Hepatocyte (in vitro differentiated cells): ENCODE measurements around the gene KCNIP2. TPM values are rescaled to one million over a fixed set of nuclear protein-coding genes. Genes with fewer than 3 reads are reported as not detected.

ENCODE experiments used
- DNase-seq: peaks from one replicate; pipeline ENCODE4 v3.0.0-alpha.2; 2016; ENCODE audit warnings: low spot score
- H2AFZ ChIP-seq: fragments of 200-600 bp; sonication (generic); 2 replicates; pipeline ENCODE4 v1.6.0; 2016; ENCODE audit warnings: antibody characterized with exemption, mild to moderate bottlenecking
- H3K27ac ChIP-seq: fragments of 200-600 bp; sonication (generic); 2 replicates; pipeline ENCODE4 v1.5.1; 2016; ENCODE audit warnings: mild to moderate bottlenecking
- H3K27me3 ChIP-seq: fragments of 200-600 bp; sonication (generic); 2 replicates; pipeline ENCODE4 v1.6.1; 2016
- H3K36me3 ChIP-seq: fragments of 200-600 bp; sonication (generic); replicated peaks from 2 replicates; pipeline ENCODE4 v1.5.1; 2016; ENCODE audit warnings: low read depth; ENCODE audit not compliant: insufficient read depth
- H3K4me1 ChIP-seq: fragments of 200-600 bp; sonication (generic); 2 replicates; pipeline ENCODE4 v1.5.1; 2016; ENCODE audit warnings: mild to moderate bottlenecking, moderate library complexity; ENCODE audit not compliant: insufficient read depth
- H3K4me2 ChIP-seq: fragments of 200-600 bp; sonication (generic); 2 replicates; pipeline ENCODE4 v1.6.0; 2016
- H3K4me3 ChIP-seq: fragments of 200-600 bp; sonication (generic); 2 replicates; pipeline ENCODE4 v1.5.1; 2016; ENCODE audit warnings: mild to moderate bottlenecking
- H3K79me2 ChIP-seq: fragments of 200-600 bp; sonication (generic); 2 replicates; pipeline ENCODE4 v1.6.0; 2017; ENCODE audit warnings: mild to moderate bottlenecking
- H3K9me2 ChIP-seq: fragments of 200-600 bp; sonication (generic); replicated peaks from 2 replicates; pipeline ENCODE4 v1.6.0; 2017; ENCODE audit warnings: mild to moderate bottlenecking; ENCODE audit not compliant: insufficient read depth
- H3K9me3 ChIP-seq: fragments of 200-600 bp; sonication (generic); 2 replicates; pipeline ENCODE4 v1.5.1; 2016; ENCODE audit warnings: low read depth, mild to moderate bottlenecking
- H4K20me1 ChIP-seq: fragments of 200-600 bp; sonication (generic); 2 replicates; pipeline ENCODE4 v1.6.0; 2016; ENCODE audit warnings: mild to moderate bottlenecking; ENCODE audit not compliant: insufficient read depth, poor library complexity, severe bottlenecking
- CTCF ChIP-seq: fragments of 200-600 bp; sonication (generic); IDR thresholded peaks from 2 replicates; pipeline ENCODE4 v1.5.1; 2016; ENCODE audit warnings: antibody characterized with exemption, mild to moderate bottlenecking; ENCODE audit not compliant: poor library complexity
- EZH2 ChIP-seq: fragments of 200-600 bp; sonication (generic); IDR thresholded peaks from 2 replicates; pipeline ENCODE4 v1.6.1; 2016; ENCODE audit warnings: antibody characterized with exemption, mild to moderate bottlenecking, borderline replicate concordance
- EZH2phosphoT487 ChIP-seq: fragments of 200-600 bp; sonication (generic); IDR thresholded peaks from one replicate; pipeline ENCODE4 v1.6.1; 2018; ENCODE audit warnings: antibody characterized with exemption, mild to moderate bottlenecking, low read depth, moderate library complexity; ENCODE audit not compliant: unreplicated experiment, severe bottlenecking
- whole genome bisulfite sequencing: methylation state at CpG from one replicate; pipeline ENCODE4 v1.1.6; 2016; ENCODE audit warnings: low lambda C conversion rate; ENCODE audit errors: missing lambda C conversion rate; 5-methylcytosine and 5-hydroxymethylcytosine counted together
- polyA plus RNA-seq: library from polyadenylated mRNA; unstranded; fragments of >200 nt; fragmentation: Nextera tagmentation; extraction: Ambion mirVana; gene quantifications from 2 replicates; pipeline ENCODE4 v1.2.1, GENCODE V29; 2016
- total RNA-seq: library from RNA; depleted of rRNA; stranded (reverse); fragments of >200 nt; gene quantifications from 2 replicates; pipeline ENCODE4 v1.2.3, GENCODE V29; 2014

Gene KCNIP2
- total and polyA plus RNA-seq, 2 experiments from 2014 or later, result 0.87 to 1.0 TPM

DNA sequence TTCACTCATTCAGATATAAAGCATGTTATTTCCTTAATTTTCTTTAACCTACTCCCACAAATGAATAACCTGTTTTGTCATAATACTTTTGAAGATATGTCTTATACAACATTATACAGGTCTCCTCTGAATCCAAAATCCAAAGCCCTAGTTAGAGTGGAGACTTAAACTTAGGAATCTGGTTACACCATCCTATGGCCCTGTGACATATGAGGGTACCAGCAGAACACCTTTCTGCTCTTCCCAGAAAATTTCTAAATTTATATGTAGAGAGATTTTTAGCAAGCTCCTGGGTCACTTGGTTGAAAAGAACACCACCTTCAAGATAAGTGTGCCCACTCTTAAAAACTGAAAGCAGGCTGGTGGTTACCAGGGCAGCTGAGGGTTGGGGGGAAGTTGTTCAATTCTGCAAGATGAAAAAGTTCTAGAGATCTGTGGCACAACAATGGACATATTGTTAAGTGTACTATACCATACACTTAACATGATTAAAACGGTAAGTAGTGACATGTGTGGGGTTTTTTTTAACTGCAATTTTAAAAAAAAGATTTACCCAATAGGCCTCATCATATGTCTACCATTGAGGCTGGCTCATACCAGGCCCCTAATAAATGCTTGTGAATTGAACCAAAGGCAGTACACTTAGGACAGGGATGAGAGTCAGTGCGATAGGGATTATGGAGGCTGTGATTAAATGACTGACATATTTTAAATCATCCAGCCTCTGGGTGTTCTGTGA lies 37.6 kb upstream of the KCNIP2 start:
- H3K9me2 ChIP-seq, result no peaks in the 10 kb centered on the region
- H3K4me2 ChIP-seq, result no peak overlapping the region
- H3K27ac ChIP-seq, result no peak overlapping the region
- H3K79me2 ChIP-seq, result no peaks in the 10 kb centered on the region
- TF ChIP-seq EZH2 (no peak), CTCF (no peak), EZH2phosphoT487 (no peak)
- no peak for DNase-seq
- H2AFZ ChIP-seq, result no peak overlapping the region
- H4K20me1 ChIP-seq, result no peaks in the 10 kb centered on the region
- no peaks in the 10 kb centered on the region for H3K9me3 ChIP-seq
- WGBS, result 88% methylated on average over 2 of the region's 2 CpGs
- no peak overlapping the region for H3K4me3 ChIP-seq
- H3K4me1 ChIP-seq, result no peaks in the 10 kb centered on the region
- H3K36me3 ChIP-seq, result no peaks in the 10 kb centered on the region
- no peaks in the 10 kb centered on the region for H3K27me3 ChIP-seq

- 90% methylated on average over 2 of the region's 2 CpGs for WGBS
Observed at GRCh38 chr10:101880232-101880573, 36.6 kb upstream of the KCNIP2 start.

DNA sequence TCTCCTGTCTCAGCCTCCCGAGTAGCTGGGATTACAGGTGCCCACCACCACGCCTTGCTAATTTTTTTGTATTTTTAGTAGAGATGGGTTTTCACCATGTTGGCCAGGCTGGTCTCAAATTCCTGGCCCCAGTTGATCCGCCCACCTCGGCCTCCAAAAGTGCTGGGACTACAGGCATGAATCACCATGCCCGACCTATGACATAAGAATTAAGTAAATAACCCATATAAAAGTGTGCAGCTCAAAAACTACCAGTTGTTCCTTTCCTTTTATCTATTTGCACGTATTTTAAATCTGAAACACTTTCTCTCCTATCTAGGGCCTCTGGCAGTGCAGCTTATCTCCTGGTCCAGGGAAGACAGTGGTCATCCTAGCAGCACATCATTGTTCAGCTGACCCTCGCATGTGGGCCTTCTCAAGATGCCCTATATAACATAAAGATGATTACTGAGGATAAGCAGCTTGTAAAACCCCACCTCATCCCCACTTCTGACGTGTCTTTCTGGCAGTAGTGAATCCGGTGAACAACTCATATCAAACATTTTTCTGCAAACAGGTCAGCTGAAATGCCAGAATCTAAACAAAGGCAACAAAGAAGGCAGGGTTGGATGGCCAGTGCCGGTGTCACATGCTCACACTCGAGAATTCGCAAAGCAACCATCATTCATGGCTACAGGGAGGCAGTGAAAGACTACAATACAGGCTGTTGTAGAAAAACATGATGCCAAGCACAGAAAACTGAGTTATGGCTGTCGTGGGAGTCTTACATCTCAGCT lies 36.0 kb upstream of the KCNIP2 start:
- no peak overlapping the region for H2AFZ ChIP-seq
- WGBS, result 83% methylated on average over 13 of the region's 13 CpGs
- TF ChIP-seq CTCF (no peak), EZH2phosphoT487 (no peak), EZH2 (no peak)

More at GRCh38 chr10:101880232-101880573, 36.6 kb upstream of the KCNIP2 start:
- Histone ChIP-seq H3K9me2 (no peaks in the 10 kb centered on the region), H3K4me2 (no peak overlapping the region), H3K36me3 (no peaks in the 10 kb centered on the region), H3K4me1 (no peaks in the 10 kb centered on the region), H3K4me3 (no peak overlapping the region), H3K27me3 (no peaks in the 10 kb centered on the region), H3K27ac (no peak overlapping the region), H3K9me3 (no peaks in the 10 kb centered on the region), H4K20me1 (no peaks in the 10 kb centered on the region), H2AFZ (no peak overlapping the region), H3K79me2 (no peaks in the 10 kb centered on the region)
- no peak for DNase-seq
- TF ChIP-seq CTCF (no peak), EZH2 (no peak), EZH2phosphoT487 (no peak)

More for the DNA sequence above, 36.0 kb upstream of the KCNIP2 start:
- Histone ChIP-seq H3K9me3 (no peaks in the 10 kb centered on the region), H3K9me2 (no peaks in the 10 kb centered on the region), H3K4me2 (no peak overlapping the region), H3K36me3 (no peaks in the 10 kb centered on the region), H3K27ac (no peak overlapping the region), H3K4me1 (no peaks in the 10 kb centered on the region), H3K4me3 (no peak overlapping the region), H3K27me3 (no peaks in the 10 kb centered on the region), H4K20me1 (no peaks in the 10 kb centered on the region), H3K79me2 (no peaks in the 10 kb centered on the region)
- no peak for DNase-seq
